SHP77 (cell line): ENCODE measurements around the gene TRA2A.
"Not testable (repeated sequence)": the region's sequence is repeated elsewhere in the genome, so short reads cannot be mapped to it uniquely, and the experiment has no call there.

Source experiments
- DNase-seq, 2 experiments: peaks; one replicate each; lab custom pipeline; 2025; lab: John Stamatoyannopoulos, UW

Gene TRA2A

GRCh38 chr7:23531794-23532489 is at the start of gene TRA2A:
TRA2A (minus strand) TSS chr7:23531981; CDS start chr7:23531824, 157 bp downstream.
- peak; percentile 95 to 96 for DNase-seq

GRCh38 chr7:23570592-23571200 is 38.9 kb upstream of the TRA2A start:
- DNase-seq: peak; percentile 80 to 84

- DNase-seq: no peak
Observed at GRCh38 chr7:23558303-23558702, 26.5 kb upstream of the TRA2A start.

GRCh38 chr7:23547662-23548061 is 15.9 kb upstream of the TRA2A start:
- no peak for DNase-seq

- DNase-seq: peak; percentile 89 to 91
Observed at GRCh38 chr7:23546897-23547572, 15.3 kb upstream of the TRA2A start.

- no peak for DNase-seq
Observed at GRCh38 chr7:23545493-23545892, 13.7 kb upstream of the TRA2A start.

- peak; percentile 70 to 86 for DNase-seq
Observed at GRCh38 chr7:23544913-23545354, 13.2 kb upstream of the TRA2A start.

- DNase-seq: no peak
Observed at GRCh38 chr7:23542752-23543151, 11.0 kb upstream of the TRA2A start.

- no peak for DNase-seq
Observed at GRCh38 chr7:23539494-23539907, 7.7 kb upstream of the TRA2A start.

GRCh38 chr7:23538301-23538700 is 6.5 kb upstream of the TRA2A start:
- DNase-seq: no peak

- DNase-seq: no peak
Observed at GRCh38 chr7:23533238-23533604, 1.4 kb upstream of the TRA2A start.

GRCh38 chr7:23532490-23533237 is 883 bp upstream of the TRA2A start:
- no peak for DNase-seq

GRCh38 chr7:23531050-23531793 is 559 bp downstream of the TRA2A start:
- peak; percentile 74 to 75 for DNase-seq

GRCh38 chr7:23530405-23530804 is 1.4 kb downstream of the TRA2A start:
- DNase-seq: peak; percentile 36 to 46

GRCh38 chr7:23529262-23529859 is 2.4 kb downstream of the TRA2A start:
- no peak for DNase-seq

- not testable (repeated sequence) for DNase-seq
Observed at GRCh38 chr7:23525611-23526010, 6.2 kb downstream of the TRA2A start.

GRCh38 chr7:23524473-23524872 is 7.3 kb downstream of the TRA2A start:
- no peak for DNase-seq

GRCh38 chr7:23523486-23524075 is 8.2 kb downstream of the TRA2A start:
- DNase-seq: no peak

- no peak for DNase-seq
Observed at GRCh38 chr7:23520582-23520981, 11.2 kb downstream of the TRA2A start.

- DNase-seq: no peak
Observed at GRCh38 chr7:23514755-23515154, 17.0 kb downstream of the TRA2A start.

- not testable (repeated sequence) for DNase-seq
Observed at GRCh38 chr7:23513746-23514145, 18.0 kb downstream of the TRA2A start.
